Subcutaneous abdominal adipose tissue (tissue), 5 donors: ENCODE results near the gene RANBP17.

Experiments
- H3K27ac ChIP-seq: one replicate; pipeline ENCODE4 v1.7.0; 2013; ENCODE audit warnings: low read depth, mild to moderate bottlenecking, inconsistent platforms, low read length, moderate library complexity
- H3K27me3 ChIP-seq, 5 donors: one replicate each; pipeline ENCODE4 v1.7.0; 2013; ENCODE audit warnings: low read length in 5 of 5, inconsistent platforms in 1 of 5; ENCODE audit not compliant: control insufficient read depth in 5 of 5, insufficient read depth in 4 of 5
- H3K36me3 ChIP-seq, 5 donors: one replicate each; pipeline ENCODE4 v1.7.0; 2013; ENCODE audit warnings: low read length in 5 of 5; ENCODE audit not compliant: control insufficient read depth in 5 of 5, insufficient read depth in 5 of 5
- H3K4me1 ChIP-seq, 5 donors: one replicate each; pipeline ENCODE4 v1.7.0; 2013; ENCODE audit warnings: low read length in 5 of 5, mild to moderate bottlenecking in 3 of 5, moderate library complexity in 1 of 5; ENCODE audit not compliant: control insufficient read depth in 5 of 5, insufficient read depth in 5 of 5
- H3K4me3 ChIP-seq, 5 donors: one replicate each; pipeline ENCODE4 v1.7.0; 2013; ENCODE audit warnings: low read length in 5 of 5, low read depth in 1 of 5
- H3K9ac ChIP-seq, 5 donors: one replicate each; pipeline ENCODE4 v1.7.0; 2013; ENCODE audit warnings: low read length in 5 of 5, mild to moderate bottlenecking in 4 of 5, moderate library complexity in 3 of 5
- H3K9me3 ChIP-seq, 5 donors: one replicate each; pipeline ENCODE4 v1.7.0; 2013; ENCODE audit warnings: low read length in 5 of 5; ENCODE audit not compliant: control insufficient read depth in 5 of 5
- donor health status: healthy.
- donor health status: healthy.
- donor health status: healthy.
- donor health status: healthy.
- donor health status: healthy.

The RANBP17 gene

DNA sequence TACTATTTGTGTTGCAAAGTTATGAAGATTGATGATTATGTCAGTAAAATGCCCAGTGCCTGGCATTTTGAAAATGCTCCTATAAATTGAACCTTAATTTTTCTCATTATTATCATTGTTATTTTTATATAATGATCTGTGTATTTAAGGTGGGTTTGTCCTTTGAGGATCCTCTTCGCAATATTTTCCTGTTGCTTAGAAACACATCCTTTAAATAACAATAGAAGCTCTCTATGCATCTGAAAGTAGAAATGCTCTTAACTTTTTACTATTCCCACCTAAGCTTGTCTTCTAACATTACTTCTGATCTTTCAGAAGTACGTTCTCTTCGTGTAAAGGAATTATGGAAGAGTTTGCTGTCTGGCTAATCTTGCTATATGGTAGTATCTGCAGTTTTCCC lies 232.5 kb downstream of the RANBP17 start:
- Histone ChIP-seq H3K36me3 (no peaks in the 10 kb centered on the region), H3K27me3 (no peaks in the 10 kb centered on the region), H3K9me3 (peaks cover 0 to 9% (median 0%) of the 10 kb centered on the region in 5 donors), H3K9ac (no peak overlapping the region), H3K27ac (no peak overlapping the region), H3K4me3 (no peak overlapping the region), H3K4me1 (no peaks in the 10 kb centered on the region)

DNA sequence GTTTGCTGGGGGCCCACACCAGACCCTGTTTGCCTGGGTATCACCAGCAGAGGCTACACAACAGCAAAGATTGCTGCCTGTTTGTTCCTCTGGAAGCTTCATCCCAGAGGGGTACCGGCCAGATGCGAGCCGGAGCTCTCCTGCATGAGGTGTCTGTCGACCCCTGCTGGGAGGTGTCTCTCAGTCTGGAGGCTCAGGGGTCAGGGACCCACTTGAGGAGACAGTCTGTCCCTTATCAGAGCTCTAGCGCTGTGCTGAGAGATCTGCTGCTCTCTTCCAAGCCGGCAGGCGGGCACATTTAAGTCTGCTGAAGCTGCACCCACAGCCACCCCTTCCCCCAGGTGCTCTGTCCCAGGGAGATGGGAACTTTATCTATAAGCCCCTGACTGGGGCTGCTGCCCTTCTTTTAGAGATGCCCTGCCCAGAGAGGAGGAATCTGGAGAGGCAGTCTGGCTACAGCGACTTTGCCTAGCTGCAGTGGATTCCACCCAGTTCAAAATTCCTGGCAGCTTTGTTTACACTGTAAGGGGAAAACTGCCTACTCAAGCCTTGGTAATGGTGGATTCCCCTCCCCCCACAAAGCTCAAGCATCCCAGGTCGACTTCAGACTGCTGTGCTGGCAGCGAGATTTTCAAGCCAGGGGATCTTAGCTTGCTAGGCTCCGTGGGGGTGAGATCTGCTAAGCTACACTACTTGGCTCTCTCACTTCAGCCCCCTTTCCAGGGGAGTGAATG lies 241.2 kb downstream of the RANBP17 start:
- Histone ChIP-seq H3K4me3 (no peak overlapping the region), H3K9me3 (peaks cover 0 to 2% (median 0%) of the 10 kb centered on the region in 5 donors), H3K27ac (no peak overlapping the region), H3K36me3 (no peaks in the 10 kb centered on the region), H3K27me3 (peaks cover 0 to 2% (median 0%) of the 10 kb centered on the region in 5 donors), H3K9ac (no peak overlapping the region), H3K4me1 (no peaks in the 10 kb centered on the region)

DNA sequence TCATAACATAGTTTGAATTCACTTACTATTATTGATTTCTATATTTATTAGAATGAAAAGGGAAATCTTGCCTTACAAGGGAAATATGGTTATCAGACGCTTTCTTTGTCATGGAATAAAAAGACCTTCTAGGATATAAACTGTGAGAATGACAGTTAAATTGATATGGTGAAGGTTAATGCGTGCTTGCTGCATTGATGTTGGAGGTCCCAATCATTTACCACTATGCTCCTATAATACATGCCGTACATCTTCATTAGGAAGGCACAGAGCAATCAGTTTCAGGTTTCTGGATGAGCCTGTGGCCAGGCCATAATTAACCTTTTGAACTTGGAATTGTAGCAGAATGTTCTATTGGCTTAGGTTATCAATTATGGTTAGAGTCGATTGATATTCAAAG lies 245.9 kb downstream of the RANBP17 start:
- H3K9me3 ChIP-seq = no peaks in the 10 kb centered on the region
- H3K4me3 ChIP-seq = no peak overlapping the region
- H3K4me1 ChIP-seq = no peaks in the 10 kb centered on the region
- no peak overlapping the region for H3K9ac ChIP-seq
- H3K36me3 ChIP-seq = no peaks in the 10 kb centered on the region
- H3K27me3 ChIP-seq = peaks cover 0 to 2% (median 0%) of the 10 kb centered on the region in 5 donors
- no peak overlapping the region for H3K27ac ChIP-seq

DNA sequence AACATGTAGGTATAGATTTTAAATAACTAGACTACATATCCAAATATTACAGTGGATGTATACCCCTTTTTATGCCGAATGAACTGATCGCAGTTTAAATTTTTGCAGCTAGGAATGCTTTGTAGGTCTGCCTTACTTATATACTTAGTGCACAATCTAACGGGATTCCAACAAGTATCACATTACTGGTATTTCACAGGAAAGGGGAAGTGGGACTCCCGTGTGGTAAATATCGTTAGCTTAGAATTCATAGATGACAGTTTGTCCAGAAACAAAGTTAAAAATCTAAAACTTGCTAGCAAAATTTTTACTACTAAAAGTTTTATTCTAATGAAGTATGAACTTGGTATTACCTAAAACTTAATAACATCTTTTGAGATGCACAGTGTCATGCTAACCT lies 253.7 kb downstream of the RANBP17 start:
- Histone ChIP-seq H3K36me3 (no peaks in the 10 kb centered on the region), H3K27me3 (no peaks in the 10 kb centered on the region), H3K4me1 (no peaks in the 10 kb centered on the region), H3K4me3 (no peak overlapping the region), H3K9ac (no peak overlapping the region), H3K27ac (no peak overlapping the region), H3K9me3 (no peaks in the 10 kb centered on the region)

DNA sequence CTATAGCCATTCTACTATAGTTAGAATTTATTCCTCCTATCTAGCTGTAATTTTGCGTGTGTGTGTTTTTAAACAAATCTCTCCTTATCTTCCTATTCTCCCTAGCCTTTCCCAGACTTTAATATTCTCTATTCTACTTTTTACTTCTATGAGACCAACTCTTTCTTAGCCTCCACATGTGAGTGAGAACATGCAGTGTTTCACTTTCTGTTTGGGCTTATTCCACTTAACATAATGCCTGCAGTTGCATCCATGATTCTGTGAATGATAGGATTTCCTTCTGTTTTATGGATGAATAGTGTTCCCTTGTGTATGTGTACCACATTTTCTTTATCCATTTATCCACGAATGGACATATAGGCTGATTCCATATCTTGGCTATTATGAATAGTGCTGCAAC lies 254.9 kb downstream of the RANBP17 start:
- no peaks in the 10 kb centered on the region for H3K9me3 ChIP-seq

DNA sequence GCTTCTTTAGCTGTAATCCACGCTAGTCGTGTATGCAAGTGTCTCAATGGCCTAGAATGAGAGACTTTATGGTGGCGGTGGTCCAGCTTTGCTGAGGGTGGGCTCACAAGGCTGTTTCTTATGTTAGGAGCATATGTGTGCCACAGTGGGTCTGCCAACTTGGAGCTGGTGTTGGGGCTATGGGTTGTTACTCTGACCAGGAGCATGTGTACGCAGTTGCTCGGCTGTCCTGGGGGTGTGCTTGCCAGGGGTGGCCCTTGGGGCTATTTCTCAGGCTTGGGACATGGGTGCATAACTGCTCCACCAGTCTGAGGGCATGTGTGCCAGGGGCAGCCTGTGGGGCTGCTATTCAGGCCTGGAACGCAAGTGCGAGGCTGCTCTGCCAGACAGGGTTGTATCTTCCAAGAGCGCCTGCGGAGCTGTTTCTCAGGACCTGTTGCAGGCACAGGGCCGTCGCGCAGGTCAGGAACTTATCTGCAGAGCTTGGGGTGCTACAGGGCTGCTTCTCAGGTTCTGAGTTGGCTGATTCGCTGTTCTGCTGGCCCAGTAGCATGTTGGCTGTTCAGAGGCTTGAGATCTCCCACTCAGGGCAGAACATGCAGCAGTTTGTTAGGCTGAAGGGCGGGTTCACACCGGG lies 259.3 kb downstream of the RANBP17 start:
- Histone ChIP-seq H3K9me3 (no peaks in the 10 kb centered on the region), H3K27ac (no peak overlapping the region), H3K36me3 (no peaks in the 10 kb centered on the region), H3K27me3 (no peaks in the 10 kb centered on the region), H3K4me1 (no peaks in the 10 kb centered on the region), H3K4me3 (no peak overlapping the region), H3K9ac (no peak overlapping the region)

More for the DNA sequence above, 254.9 kb downstream of the RANBP17 start:
- no peaks in the 10 kb centered on the region for H3K36me3 ChIP-seq
- H3K4me3 ChIP-seq = no peak overlapping the region
- H3K27me3 ChIP-seq = no peaks in the 10 kb centered on the region
- H3K4me1 ChIP-seq = no peaks in the 10 kb centered on the region
- H3K9ac ChIP-seq = no peak overlapping the region
- H3K27ac ChIP-seq = no peak overlapping the region

DNA sequence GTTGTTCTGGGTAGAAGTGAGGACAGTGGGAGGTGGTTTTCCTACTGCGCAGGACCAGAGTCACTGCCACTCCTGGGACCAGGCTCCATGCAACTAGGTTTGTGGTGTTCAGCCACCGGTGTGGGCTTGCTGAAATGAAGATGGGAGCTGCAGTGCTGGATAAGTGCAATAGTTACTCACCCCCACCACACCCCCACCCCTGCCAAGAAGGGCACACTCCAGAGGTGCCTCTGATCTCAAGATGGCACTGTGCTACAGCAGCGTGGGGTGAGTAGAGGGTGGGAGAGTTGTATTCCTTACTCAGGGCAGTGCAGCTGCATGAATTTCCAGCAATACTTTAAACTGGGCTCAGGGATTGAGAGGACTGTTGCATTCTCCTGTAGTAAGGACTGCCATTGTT lies 259.8 kb downstream of the RANBP17 start:
- Histone ChIP-seq H3K27me3 (no peaks in the 10 kb centered on the region), H3K4me3 (no peak overlapping the region), H3K36me3 (no peaks in the 10 kb centered on the region), H3K9me3 (no peaks in the 10 kb centered on the region), H3K9ac (no peak overlapping the region), H3K27ac (no peak overlapping the region), H3K4me1 (no peaks in the 10 kb centered on the region)

DNA sequence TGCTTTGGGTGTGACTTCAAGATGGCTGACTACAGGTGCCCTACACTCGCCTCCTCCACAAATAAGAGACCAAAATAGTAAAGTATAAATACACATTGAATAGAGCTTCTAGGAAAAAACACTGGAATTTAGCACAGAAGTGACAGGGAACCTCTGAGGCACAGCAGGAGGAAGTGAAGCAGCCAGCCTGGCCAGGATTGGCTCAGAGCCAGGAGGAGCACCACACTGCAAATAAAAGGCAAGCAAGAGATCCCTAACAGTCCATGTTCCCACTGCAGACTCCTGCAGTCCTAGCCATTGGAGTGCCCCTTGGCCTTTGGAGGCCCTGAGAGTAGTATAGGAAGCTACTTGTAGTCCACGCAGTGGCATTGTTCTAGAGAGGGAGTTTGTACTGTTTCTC lies 260.6 kb downstream of the RANBP17 start:
- H3K9me3 ChIP-seq = no peaks in the 10 kb centered on the region
- H3K27me3 ChIP-seq = no peaks in the 10 kb centered on the region
- no peak overlapping the region for H3K4me3 ChIP-seq
- no peak overlapping the region for H3K27ac ChIP-seq
- H3K9ac ChIP-seq = no peak overlapping the region
- H3K4me1 ChIP-seq = no peaks in the 10 kb centered on the region
- no peaks in the 10 kb centered on the region for H3K36me3 ChIP-seq

DNA sequence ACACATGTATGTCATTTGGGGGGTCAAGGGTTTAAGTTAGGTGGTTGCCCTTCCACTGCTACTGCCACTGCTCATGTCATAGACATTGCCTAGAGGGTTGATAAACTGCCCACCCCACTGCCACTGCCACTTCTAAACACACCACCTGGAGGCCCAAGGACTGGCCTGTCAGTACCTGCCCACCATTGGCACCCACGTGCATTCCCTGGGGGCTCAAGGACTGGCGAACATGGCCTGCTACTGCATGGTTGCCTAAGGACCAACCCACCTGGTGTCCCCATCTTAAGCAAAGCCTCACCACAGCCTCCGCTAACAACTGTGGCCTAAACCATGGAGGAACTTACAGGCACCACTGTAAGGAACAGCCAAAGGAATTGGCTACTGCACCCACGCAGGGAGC lies 261.6 kb downstream of the RANBP17 start:
- no peaks in the 10 kb centered on the region for H3K9me3 ChIP-seq

DNA sequence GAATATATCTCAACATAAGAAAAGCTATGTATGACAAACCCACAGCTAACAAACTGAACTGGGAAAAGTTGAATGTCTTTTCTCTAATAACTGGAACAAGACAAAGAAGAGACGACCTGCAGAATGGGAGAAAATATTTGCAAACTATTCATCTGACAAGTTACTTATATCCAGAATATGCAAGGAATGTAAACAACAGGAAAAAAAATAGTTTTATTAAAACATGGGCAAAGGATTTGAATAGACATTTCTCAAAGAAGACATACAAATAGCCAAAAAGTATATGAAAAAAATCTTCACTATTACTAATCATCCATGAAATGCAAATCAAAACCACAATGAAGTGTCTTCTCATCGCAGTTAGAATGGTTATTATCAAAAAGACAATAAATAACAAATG lies 265.5 kb downstream of the RANBP17 start:
- Histone ChIP-seq H3K9me3 (no peaks in the 10 kb centered on the region), H3K4me3 (no peak overlapping the region), H3K27me3 (no peaks in the 10 kb centered on the region), H3K9ac (no peak overlapping the region), H3K4me1 (no peaks in the 10 kb centered on the region), H3K36me3 (no peaks in the 10 kb centered on the region), H3K27ac (no peak overlapping the region)

More for the DNA sequence above, 261.6 kb downstream of the RANBP17 start:
- H3K36me3 ChIP-seq = no peaks in the 10 kb centered on the region
- no peak overlapping the region for H3K4me3 ChIP-seq
- no peak overlapping the region for H3K27ac ChIP-seq
- H3K27me3 ChIP-seq = no peaks in the 10 kb centered on the region
- H3K4me1 ChIP-seq = no peaks in the 10 kb centered on the region
- no peak overlapping the region for H3K9ac ChIP-seq
